Measurements from ENCODE around the gene C1orf50.
A peak's percentile ranks its signal among the peaks of the same experiment; 100 is the strongest.
"Not testable (repeated sequence)": the region's sequence is repeated elsewhere in the genome, so short reads cannot be mapped to it uniquely, and the experiment has no call there.

Gene C1orf50

DNA sequence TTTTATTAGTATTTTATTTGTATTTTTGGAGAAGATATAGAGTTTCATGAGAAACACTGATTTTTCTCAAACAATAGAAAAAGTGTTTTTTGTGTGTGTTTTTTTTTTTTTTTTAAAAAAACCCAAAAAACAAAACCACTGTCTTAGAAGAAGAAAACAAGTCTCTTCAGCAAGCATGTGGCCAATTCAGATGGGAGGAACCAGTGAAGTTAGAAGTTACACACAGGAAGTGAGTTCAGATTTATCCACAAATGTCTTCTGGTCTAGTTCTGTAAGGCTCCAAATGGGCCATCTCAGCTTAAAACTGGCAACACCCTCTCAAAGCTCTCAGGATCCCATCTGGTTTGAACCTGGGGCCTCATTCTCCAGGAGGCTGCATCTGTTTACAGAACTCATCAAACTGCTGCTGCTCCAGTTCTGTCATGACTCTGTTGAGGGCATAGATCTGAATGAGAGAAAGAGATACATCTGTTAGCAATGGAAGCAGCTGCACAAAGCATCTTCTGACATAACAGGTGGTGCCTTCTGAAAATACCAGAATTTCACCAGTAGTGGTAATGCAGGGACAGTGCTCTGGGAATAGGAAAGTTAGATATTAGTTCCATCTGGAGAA lies 40.1 kb downstream of the C1orf50 start:
- no peak for DNase-seq

DNA sequence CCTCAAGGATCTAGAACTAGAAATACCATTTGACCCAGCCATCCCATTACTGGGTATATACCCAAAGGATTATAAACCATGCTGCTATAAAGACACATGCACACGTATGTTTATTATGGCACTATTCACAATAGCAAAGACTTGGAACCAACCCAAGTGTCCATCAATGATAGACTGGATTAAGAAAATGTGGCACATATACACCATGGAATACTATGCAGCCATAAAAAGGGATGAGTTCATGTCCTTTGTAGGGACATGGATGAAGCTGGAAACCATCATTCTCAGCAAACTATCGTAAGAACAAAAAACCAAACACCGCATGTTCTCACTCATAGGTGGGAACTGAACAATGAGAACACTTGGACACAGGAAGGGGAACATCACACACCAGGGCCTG lies 47.8 kb downstream of the C1orf50 start:
- not testable (repeated sequence) for DNase-seq

DNA sequence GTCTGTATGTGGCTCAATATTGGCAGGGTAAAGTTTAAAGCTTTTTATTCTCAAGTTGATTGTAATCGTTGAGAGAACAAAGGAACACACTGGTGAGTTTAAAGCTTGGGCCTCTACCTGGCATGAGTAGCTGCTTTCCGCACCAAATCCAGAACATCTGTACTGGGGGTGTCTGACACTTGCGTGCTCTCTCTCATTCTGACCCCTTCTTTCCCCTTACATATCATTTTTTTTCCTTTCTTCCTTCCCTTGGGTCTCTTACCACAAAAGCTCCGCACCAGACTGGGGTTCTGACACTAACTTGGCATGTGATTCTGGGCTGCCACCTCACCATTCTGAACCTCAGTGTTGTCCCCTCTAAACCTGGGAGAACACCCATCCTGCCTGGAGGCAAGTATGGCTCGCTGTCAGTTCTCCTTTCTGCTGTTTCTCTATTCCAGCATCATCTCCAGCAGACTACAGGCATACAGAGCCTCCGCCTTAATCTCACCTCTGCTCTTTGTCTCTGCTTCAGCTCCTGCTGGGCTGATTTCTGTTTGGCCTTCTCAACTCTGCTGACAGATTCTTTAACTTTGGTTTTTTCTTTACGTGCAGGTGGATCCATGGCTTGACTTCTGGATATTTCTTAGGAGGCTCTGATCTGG lies 49.0 kb downstream of the C1orf50 start:
- peak; percentile 24 for DNase-seq

DNA sequence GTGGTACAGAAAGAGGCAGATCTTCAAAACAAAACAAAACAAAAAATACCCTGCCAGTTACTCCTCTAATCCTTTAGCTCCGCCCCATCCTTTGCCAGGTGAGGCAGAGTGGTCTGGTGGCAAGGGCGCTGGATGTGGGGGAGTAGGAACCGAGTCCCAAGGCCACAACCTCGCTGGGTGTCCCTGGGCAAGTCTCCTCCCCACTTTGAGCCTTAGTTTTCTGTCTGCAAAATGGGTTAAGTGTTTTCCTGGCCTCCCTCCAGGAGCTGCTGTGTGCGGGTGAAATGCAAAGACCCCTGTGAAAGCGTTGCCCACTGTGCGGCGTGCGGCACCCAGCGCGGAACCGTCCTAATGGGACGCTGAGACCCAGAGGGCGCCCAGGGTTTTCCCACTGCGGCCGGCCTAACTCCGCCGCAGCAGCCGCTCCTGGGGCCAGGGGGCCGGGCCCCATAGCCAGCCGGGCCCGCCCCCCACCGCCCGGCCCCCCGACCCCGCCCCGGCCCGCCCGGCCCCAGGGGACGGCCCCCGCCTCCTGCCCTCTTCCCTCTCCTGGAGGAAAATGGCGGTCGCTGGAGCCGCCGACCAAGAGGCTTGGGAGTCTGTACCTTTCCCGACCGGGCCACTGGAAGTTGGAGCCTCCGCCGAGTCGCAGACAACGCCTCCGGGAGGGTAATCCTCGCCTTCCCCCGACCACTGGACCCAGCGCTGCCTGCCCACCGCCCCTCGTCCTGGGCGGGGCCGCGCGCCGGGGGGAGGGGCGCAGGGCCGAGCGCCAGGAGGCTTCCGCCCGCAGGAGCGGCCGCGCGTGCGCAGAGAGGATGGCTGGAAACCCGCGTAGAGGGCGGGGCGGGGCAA lies 49.8 kb downstream of the C1orf50 start, which contains the start of the genes ERMAP and SVBP:
Gene ERMAP, plus strand, starts transcription at position 538 of the 855 bp plus-strand sequence. CDS start 13,327 bp downstream, outside the sequence.
Gene SVBP, minus strand, starts transcription at position 813 of the 855 bp plus-strand sequence. CDS start 853 bp downstream, outside the sequence.
- DNase-seq, result peak; percentile 97

DNA sequence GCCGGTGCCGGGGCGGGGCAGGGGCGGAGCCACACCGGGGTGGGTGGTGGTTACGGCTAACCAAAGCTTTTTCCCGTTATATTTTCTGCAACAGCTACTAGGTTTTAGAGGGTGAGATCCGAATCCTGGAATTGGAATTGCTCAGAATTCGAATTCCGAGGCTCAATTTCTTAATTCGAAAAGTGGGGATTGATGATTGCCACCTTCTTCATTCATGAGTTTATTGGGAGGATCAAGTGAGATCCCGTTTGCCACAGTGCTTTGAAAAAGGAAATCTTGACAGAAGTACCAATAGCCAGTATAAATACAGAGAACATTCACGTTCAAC lies 50.4 kb downstream of the C1orf50 start:
- no peak for DNase-seq

DNA sequence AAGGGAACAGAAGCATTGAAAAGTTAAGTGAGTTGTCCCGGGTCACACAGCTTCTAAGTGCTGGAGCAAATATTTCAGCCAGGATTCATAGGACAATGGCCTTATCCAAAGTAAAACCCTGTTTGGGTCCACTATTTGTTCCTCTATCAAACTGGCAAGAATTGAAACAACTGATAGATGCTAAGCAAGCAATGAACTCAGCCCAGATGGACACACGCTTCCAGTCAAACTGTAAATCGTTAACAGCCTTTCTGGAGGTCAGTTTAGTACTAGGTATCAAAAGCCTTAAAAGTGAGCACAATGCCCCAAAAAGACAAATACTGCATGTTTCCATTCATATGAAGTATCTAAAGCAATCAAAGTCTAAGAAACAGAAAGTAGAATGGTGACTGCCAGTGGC lies 50.9 kb downstream of the C1orf50 start:
- no peak for DNase-seq

DNA sequence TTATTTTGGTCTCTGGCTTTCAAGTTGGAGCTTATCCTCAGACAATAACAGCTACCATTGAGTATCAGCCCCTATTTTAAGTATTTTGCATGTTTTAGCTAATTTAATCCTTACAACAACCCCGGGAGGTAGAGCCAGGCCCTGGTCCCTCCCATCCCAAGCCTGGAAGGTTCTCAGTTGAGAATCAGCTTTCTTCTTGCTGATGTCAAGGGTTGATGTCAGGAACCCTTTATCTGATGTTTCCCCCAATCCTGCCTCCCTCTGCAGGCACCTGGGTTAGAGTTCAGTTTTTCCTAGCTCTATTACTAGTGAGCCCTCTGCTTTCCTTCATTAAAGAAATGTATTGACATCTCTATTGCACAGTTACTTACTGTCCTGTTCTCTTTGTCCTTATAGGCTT lies 53.8 kb downstream of the C1orf50 start:
- no peak for DNase-seq

DNA sequence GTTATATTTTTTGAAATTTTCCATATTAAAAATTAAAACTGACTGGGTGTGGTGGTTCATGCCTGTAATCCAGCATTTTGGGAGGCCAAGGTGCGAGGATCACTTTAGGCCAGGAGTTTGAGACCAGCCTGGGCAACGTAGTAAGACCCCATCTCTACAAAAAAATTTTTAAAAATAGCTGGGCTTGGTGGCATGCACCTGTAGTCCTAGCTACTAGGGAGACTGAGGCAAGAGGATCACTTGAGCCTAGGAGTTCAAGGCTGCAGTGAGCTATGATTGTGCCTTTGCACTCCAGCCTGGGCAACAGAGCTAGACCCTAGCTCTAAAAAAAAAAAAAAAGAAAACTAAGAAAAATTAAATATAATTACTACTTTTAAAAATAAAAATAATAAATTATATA lies 54.6 kb downstream of the C1orf50 start:
- no peak for DNase-seq

DNA sequence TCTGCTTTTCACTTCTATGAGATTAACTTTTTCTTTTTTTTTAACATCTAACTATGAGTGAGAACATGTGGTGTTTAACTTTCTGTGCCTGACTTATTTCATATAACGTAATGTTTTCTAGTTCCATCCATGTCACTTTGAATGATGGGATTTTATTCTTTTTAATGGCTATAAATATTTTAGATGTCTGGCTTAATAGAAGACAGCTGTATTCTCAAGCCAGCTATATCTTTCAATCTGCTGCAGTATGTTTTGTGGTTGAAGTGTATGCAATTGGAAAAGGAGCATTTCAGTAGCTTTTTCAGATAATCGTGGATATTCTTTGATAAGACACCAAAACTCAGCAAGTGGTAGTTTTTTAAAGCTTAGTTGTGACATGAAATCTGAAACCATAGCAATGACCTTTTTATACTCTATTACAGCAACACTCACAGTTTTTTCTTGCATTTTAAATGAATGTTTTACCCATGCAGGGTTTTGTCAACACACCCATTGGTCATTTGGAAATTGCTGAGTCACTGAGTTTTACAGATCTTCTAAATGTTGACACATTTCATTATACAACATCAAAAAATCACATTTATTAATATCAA lies 55.8 kb downstream of the C1orf50 start:
- DNase-seq, result no peak

DNA sequence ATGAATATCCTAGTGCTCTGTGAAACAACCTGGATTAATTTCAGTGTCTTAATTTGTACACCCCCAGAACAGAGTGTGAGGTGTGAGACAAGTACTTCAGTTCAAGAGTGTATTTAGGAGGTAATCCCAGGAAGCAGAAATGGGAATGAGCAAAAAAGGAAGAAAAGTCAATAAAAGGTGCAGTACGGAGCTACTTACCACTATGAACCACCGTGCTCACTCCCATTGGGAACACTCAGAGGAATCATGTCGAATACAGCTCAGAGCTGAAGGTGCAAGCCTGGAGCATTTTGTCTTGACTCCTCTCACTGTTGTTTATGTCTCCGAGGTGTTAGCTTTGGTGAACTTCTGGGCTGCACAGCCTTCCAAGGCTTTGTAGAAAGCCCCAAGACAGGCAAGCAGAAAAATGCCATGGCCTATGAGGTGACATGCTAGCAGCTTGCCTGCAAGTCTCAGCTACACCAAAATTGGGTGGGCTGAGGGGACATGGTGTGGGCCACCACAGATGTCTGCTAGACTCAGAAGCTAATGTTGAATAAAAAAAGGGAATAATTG lies 57.5 kb downstream of the C1orf50 start:
- no peak for DNase-seq

DNA sequence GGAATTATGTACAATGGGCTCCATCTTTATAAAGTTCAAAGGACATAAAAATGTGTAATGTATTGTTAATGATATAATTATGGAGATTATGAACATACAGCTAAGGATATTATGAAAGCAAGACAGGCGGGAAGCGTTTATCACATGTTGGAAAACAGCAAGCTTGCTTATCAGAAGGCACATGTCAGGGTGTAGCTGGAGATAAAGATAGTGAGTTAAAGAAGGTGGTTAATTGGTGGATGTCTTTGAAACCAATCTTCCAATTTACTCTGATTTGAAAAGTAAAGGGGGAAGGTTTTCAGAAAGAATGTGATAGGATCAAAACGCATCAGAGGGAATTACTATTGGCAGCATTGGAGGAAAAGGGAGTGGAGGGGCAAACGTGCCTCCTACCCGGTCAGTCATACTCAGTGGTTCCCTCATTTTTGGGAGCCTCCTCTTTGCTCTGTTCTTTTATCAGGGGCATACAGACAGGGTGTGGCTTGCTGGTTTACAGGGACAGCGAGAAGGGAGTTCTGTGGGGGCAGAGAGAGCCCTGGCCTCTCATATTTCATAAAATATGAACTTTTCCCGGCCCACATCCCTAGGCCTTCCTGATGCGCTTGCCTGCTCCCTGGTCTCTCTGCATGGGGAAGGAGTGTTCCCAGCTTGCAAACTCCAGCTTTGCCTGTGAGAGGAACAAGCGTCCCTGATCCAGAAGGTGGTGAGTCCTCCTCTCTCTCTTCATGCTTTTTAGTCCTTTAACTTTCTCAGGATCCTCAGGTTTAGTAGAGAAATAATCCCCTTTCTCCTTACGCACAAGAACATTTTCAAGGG lies 58.2 kb downstream of the C1orf50 start:
- no peak for DNase-seq

Data from activated T-cell treated with anti-CD3 and anti-CD28 coated beads, Interleukin-2, amount 50 U/mL, for 1 hour (primary cell).